WI38 (cell line): ENCODE data around the gene TMCC1.
A peak's percentile ranks its signal among the peaks of the same experiment; 100 is the strongest.

ENCODE experiments used
- H3K4me3 ChIP-seq: 2 replicates; pipeline ENCODE4 v1.5.1; 2011; ENCODE audit warnings: low read depth, mild to moderate bottlenecking, control low read depth, low read length
- TF ChIP-seq, protein P1 (sequence below): IDR thresholded peaks from 2 replicates; pipeline ENCODE4 v1.5.1; 2012; ENCODE audit warnings: low read depth, mild to moderate bottlenecking, control low read depth, low read length

The TMCC1 gene

DNA sequence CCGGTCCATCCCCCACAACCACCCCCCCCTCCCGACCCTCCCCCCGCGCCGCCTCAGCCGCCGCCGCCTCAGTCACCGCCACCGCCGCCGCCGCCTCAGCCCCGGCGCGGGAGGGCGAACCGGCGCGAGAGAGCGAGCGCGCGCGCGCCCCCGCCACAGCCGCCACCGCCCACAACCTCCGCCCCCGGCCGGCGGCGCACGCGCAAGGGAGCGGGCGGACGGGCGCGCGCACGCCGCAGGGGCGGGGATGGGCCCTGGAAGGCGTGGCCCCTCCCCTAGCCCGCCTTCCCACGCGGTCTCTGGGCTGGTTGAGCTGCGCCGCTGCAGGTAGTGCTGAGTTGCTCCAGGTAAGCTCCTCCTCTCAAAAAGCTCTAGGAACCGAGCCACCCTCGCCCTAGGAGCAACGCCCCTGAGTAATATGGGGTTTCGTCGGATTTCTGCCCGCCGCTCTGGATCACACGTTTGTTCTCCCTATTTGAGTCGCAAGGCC lies at the start of gene TMCC1:
TSS of gene TMCC1 (minus strand) at position 131 of the 490 bp plus-strand sequence.
- TF ChIP-seq, protein P1, sequence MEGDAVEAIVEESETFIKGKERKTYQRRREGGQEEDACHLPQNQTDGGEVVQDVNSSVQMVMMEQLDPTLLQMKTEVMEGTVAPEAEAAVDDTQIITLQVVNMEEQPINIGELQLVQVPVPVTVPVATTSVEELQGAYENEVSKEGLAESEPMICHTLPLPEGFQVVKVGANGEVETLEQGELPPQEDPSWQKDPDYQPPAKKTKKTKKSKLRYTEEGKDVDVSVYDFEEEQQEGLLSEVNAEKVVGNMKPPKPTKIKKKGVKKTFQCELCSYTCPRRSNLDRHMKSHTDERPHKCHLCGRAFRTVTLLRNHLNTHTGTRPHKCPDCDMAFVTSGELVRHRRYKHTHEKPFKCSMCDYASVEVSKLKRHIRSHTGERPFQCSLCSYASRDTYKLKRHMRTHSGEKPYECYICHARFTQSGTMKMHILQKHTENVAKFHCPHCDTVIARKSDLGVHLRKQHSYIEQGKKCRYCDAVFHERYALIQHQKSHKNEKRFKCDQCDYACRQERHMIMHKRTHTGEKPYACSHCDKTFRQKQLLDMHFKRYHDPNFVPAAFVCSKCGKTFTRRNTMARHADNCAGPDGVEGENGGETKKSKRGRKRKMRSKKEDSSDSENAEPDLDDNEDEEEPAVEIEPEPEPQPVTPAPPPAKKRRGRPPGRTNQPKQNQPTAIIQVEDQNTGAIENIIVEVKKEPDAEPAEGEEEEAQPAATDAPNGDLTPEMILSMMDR = no peak
- peak within 1 kb of the TSS; percentile 85 for H3K4me3 ChIP-seq

DNA sequence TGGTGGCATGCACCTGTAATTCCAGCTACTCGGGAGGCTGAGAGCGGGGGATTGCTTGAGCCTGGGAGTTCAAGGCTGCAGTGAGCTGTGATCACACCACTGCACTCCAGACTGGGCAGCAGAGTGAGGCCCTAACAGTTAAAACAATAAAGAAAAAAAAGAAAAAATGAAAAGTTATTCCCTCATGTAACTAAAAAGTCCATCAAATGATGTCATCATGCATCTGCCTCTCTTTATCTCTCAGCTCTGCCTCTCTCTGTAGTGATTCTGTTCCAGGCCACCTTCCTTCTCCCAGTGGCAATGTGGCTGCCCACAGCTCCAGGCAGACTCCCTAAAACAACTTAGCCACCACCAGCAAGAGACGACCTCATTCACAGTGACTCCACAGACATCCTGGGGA lies 49.5 kb upstream of the TMCC1 start:
- no peak overlapping the region for H3K4me3 ChIP-seq
- TF ChIP-seq, protein P1 = no peak

DNA sequence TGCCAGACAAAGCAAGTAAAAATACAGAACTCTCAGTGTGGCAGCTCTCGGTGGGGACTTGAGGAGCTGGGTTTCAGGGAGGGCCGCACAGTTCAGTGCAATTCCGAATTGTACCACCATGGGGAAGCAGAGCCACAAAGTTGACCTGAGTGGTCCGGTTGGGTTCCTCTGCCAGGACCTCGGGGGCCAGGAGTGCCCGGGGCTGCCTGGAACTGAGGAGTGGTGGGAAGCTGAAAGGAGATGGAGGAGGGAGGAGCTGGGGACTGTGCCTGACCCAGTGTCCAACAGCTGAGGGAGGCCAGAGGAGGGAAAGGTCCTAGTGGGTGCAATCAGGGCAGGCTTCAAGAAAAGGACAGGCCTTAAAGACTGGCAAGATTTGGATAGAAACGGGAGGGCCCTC lies 48.8 kb upstream of the TMCC1 start:
- TF ChIP-seq, protein P1 = peak; percentile 72
- H3K4me3 ChIP-seq = no peak overlapping the region

DNA sequence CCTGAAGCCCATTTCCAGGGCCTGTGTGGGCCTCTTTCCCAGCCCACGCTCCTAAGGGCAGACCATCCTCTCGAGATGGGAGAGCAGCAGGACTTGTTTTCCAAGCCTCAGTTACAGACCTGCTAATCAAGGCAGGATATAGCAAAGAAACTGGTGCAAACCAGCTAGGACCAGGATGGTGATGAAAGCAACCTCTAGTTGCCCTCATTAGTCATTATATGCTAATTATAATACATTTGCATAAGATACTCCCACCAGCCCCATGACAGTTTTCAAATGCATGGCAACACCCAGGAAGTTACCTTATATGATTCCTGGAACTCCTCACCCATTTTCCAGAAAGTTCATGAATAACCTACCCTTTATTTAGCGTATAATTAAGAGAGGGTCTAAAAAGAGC lies 46.6 kb upstream of the TMCC1 start:
- TF ChIP-seq, protein P1 = no peak
- no peak overlapping the region for H3K4me3 ChIP-seq

DNA sequence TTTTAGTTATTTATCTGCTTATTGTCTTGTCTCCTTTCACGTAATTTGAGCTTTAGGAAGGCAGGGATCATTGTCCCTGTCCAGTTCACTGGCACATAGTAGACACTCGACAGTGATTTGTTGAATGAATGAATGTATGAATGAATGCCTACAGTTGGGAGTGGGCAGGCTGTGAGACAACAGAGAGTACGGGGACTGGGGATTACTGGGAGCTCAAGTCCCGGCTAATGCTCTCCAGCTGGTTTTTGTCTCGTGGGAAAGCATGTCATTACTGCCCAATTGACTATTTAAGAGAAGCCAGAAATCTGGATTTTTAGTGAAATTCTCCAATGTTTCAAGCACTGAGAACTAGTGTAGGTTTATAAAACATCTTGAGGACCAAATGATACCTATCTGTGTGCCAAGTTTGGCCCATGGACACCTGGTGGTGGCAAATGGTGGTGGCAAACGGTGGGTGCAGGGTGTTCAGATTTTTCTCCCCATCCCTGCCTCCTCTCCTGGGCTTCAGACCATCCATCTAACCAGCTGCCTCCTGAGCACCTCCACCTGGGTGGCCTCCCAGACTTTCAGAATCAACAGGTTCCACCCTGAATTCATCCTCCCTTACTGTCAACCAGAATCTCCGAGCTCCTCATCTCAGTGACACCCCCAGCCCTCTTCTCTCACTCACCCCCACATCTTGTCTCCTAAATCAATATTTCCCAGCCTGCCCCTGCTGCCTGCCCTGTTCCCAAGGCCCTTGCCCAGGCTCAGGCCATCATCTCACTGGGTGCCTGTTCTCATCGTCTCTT lies 44.8 kb upstream of the TMCC1 start:
- no peak overlapping the region for H3K4me3 ChIP-seq
- TF ChIP-seq, protein P1 = no peak

DNA sequence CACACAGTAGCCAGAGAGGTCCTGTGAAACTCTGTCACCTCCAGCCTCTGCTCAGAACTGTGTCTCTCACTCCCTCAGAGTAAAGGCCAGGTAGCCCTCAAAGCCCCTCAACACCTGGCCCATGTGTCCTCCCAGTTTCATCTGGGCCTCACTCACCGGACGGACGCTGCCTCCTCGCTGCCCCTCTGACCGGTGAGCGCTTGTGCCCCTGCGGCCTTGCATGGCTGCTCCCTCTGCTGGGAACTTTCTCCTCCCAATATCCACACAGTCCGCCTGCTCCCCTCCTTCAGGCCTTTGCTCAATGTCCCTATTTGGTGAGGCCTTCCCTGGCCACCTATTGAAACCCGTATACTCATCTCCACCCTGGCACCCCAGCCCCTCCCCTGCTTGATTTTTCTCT lies 44.2 kb upstream of the TMCC1 start:
- no peak overlapping the region for H3K4me3 ChIP-seq
- TF ChIP-seq, protein P1 = no peak

DNA sequence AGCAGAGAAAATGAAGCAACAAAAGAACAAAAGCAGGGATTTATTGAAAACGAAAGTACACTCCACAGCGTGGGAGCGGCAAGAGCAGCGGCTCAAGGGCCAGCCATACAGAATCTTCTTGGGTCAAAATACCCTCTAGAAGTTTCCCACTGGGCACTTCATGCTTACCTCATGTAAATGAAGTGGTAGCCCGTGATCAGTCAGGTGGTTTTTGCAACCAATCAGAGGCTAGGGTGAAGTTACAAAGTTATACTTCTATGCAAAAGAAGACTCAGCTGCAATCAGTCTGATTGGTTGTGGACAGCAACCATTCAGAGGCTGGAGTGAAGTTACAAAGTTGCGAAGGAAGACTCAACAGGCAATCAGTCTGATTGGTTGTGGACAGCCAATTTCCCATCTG lies 43.2 kb upstream of the TMCC1 start:
- H3K4me3 ChIP-seq = peak overlapping the region; percentile 47
- TF ChIP-seq, protein P1 = no peak
